Smooth muscle cell (in vitro differentiated cells): ENCODE results near the gene HAND2. TPM values are rescaled to one million over a fixed set of nuclear protein-coding genes. Genes with fewer than 3 reads are reported as not detected.

Experiments used
- DNase-seq: peaks from one replicate; lab custom pipeline; 2025; ENCODE audit not compliant: unreplicated experiment; lab: John Stamatoyannopoulos, UW
- H2AFZ ChIP-seq: fragments of 200-600 bp; sonication (generic); 2 replicates; pipeline ENCODE4 v1.6.0; 2016; ENCODE audit warnings: antibody characterized with exemption, low read depth, mild to moderate bottlenecking
- H3F3A ChIP-seq: fragments of 200-600 bp; sonication (generic); 2 replicates; pipeline ENCODE4 v1.6.0; 2017; ENCODE audit warnings: antibody characterized with exemption, low read depth
- H3K27ac ChIP-seq: fragments of 200-600 bp; sonication (generic); 2 replicates; pipeline ENCODE4 v1.5.1; 2016; ENCODE audit warnings: low read depth, mild to moderate bottlenecking
- H3K27me3 ChIP-seq: fragments of 200-600 bp; sonication (generic); 2 replicates; pipeline ENCODE4 v1.6.1; 2016; ENCODE audit warnings: low read depth, mild to moderate bottlenecking
- H3K36me3 ChIP-seq: fragments of 200-600 bp; sonication (generic); 2 replicates; pipeline ENCODE4 v1.5.1; 2016; ENCODE audit warnings: low read depth
- H3K4me1 ChIP-seq: fragments of 200-600 bp; sonication (generic); 2 replicates; pipeline ENCODE4 v1.5.1; 2016; ENCODE audit warnings: low read depth
- H3K4me2 ChIP-seq: fragments of 200-600 bp; sonication (generic); 2 replicates; pipeline ENCODE4 v1.6.0; 2016; ENCODE audit warnings: mild to moderate bottlenecking
- H3K4me3 ChIP-seq: fragments of 200-600 bp; sonication (generic); 2 replicates; pipeline ENCODE4 v1.5.1; 2016; ENCODE audit warnings: mild to moderate bottlenecking
- H3K79me2 ChIP-seq: fragments of 200-600 bp; sonication (generic); 2 replicates; pipeline ENCODE4 v1.6.0; 2016; ENCODE audit warnings: low read depth, mild to moderate bottlenecking
- H3K9ac ChIP-seq: fragments of 200-600 bp; sonication (generic); 2 replicates; pipeline ENCODE4 v1.6.0; 2016; ENCODE audit warnings: low read depth
- H3K9me3 ChIP-seq: fragments of 200-600 bp; sonication (generic); replicated peaks from 2 replicates; pipeline ENCODE4 v1.5.1; 2016; ENCODE audit warnings: low read depth
- H4K20me1 ChIP-seq: fragments of 200-600 bp; sonication (generic); 2 replicates; pipeline ENCODE4 v1.6.0; 2016; ENCODE audit warnings: low read depth
- CTCF ChIP-seq: fragments of 200-600 bp; sonication (generic); IDR thresholded peaks from 2 replicates; pipeline ENCODE4 v1.5.1; 2017; ENCODE audit warnings: borderline replicate concordance, mild to moderate bottlenecking, antibody characterized with exemption; ENCODE audit not compliant: insufficient read depth, poor library complexity, severe bottlenecking
- WGBS: methylation state at CpG from one replicate; pipeline ENCODE4 v1.1.7; 2016; ENCODE audit warnings: low lambda C conversion rate; 5-methylcytosine and 5-hydroxymethylcytosine counted together
- polyA plus RNA-seq: library from polyadenylated mRNA; unstranded; fragments of >200 nt; fragmentation: Nextera tagmentation; extraction: Ambion mirVana; gene quantifications from 2 replicates; pipeline ENCODE4 v1.2.1, GENCODE V29; 2016
- total RNA-seq: library from RNA; depleted of rRNA; stranded (reverse); fragments of >200 nt; gene quantifications from 2 replicates; pipeline ENCODE4 v1.2.3, GENCODE V29; 2014

Gene HAND2
- total and polyA plus RNA-seq, 2 experiments from 2014 or later: 265 to 324 TPM

- no peak for DNase-seq
- Histone ChIP-seq H4K20me1 (peaks cover 47% of the 10 kb centered on the region), H3K4me2 (peak overlapping the region; percentile 87), H3K9ac (peak overlapping the region; percentile 88), H3K27ac (peak overlapping the region; percentile 97), H3K79me2 (peaks cover 67% of the 10 kb centered on the region), H3K27me3 (no peaks in the 10 kb centered on the region), H3K4me1 (peaks cover 8% of the 10 kb centered on the region), H3K9me3 (no peaks in the 10 kb centered on the region), H3K36me3 (no peaks in the 10 kb centered on the region), H3K4me3 (peak overlapping the region; percentile 93), H3F3A (peaks cover 27% of the 10 kb centered on the region), H2AFZ (no peak overlapping the region)
- 5% methylated on average over 10 of the region's 10 CpGs for WGBS
- TF ChIP-seq CTCF: no peak
These were observed 4.0 kb downstream of the HAND2 start for GRCh38 chr4:173526027-173526482.

GRCh38 chr4:173525118-173526011 lies 4.7 kb downstream of the HAND2 start:
- peaks cover 8% of the 10 kb centered on the region for H3K4me1 ChIP-seq
- no peaks in the 10 kb centered on the region for H3K27me3 ChIP-seq
- no peak for DNase-seq
- peak overlapping the region; percentile 93 for H3K4me3 ChIP-seq
- H3K36me3 ChIP-seq: no peaks in the 10 kb centered on the region
- peaks cover 61% of the 10 kb centered on the region for H3K79me2 ChIP-seq
- peaks cover 47% of the 10 kb centered on the region for H4K20me1 ChIP-seq
- peak overlapping the region; percentile 97 for H3K27ac ChIP-seq
- no peaks in the 10 kb centered on the region for H3K9me3 ChIP-seq
- no peak overlapping the region for H2AFZ ChIP-seq
- TF ChIP-seq CTCF: no peak
- peak overlapping the region; percentile 87 for H3K4me2 ChIP-seq
- peaks cover 31% of the 10 kb centered on the region for H3F3A ChIP-seq
- H3K9ac ChIP-seq: peak overlapping the region; percentile 88
- 1% methylated on average over 48 of the region's 48 CpGs for WGBS

- Histone ChIP-seq H3K4me3 (peak overlapping the region; percentile 93), H3K36me3 (no peaks in the 10 kb centered on the region), H3K27me3 (no peaks in the 10 kb centered on the region), H2AFZ (no peak overlapping the region), H3K9ac (peak overlapping the region; percentile 88), H3K4me1 (peaks cover 8% of the 10 kb centered on the region), H4K20me1 (peaks cover 42% of the 10 kb centered on the region), H3K9me3 (no peaks in the 10 kb centered on the region), H3F3A (peaks cover 39% of the 10 kb centered on the region), H3K27ac (peak overlapping the region; percentile 97), H3K79me2 (peaks cover 53% of the 10 kb centered on the region), H3K4me2 (peak overlapping the region; percentile 87)
- no peak for DNase-seq
- no peak for TF ChIP-seq CTCF
- WGBS: 9% methylated on average over 25 of the region's 25 CpGs
These were observed 5.6 kb downstream of the HAND2 start for GRCh38 chr4:173524218-173525117.
